ENCODE data around the gene SUSD4. TPM values are rescaled to one million over a fixed set of nuclear protein-coding genes. Genes with fewer than 3 reads are reported as not detected.

SUSD4 gene
- total RNA-seq, 1 experiment from 2014 or later: 3.2 TPM

GRCh38 chr1:223175633-223176032 lies 188.3 kb downstream of the SUSD4 start:
- no peak for DNase-seq
- intact Hi-C loops (cut with micrococcal nuclease; ENCODE audit: unreplicated experiment): loop anchor here (1.0 to 5.0 kb wide), 2 partner anchors 33 to 508 kb away; partner anchors contain the start of gene TLR5
- H3K9me3 ChIP-seq (ENCODE audit: insufficient read depth, low read depth): no peaks in the 10 kb centered on the region
- ChIA-PET POLR2A (ENCODE audit: unreplicated experiment) (no interaction called here), CTCF (interaction anchor here (0.6 to 1.3 kb wide), 6 partner anchors 21 to 381 kb away, joined by 3 read pairs; no protein-coding TSS in a partner anchor)
- H3K27me3 ChIP-seq (ENCODE audit: insufficient read depth, low read depth): no peaks in the 10 kb centered on the region
- H3K36me3 ChIP-seq (ENCODE audit: low read depth): no peaks in the 10 kb centered on the region
- TF ChIP-seq EZH2 (IDR thresholded peaks at IDR 0.05; ENCODE audit: low read depth) (no peak), CTCF (conservative IDR thresholded peaks at IDR 0.05) (no peak)
- H2AFZ ChIP-seq: no peak overlapping the region
- H3K9me2 ChIP-seq (ENCODE audit: insufficient read depth): no peaks in the 10 kb centered on the region
- H3F3A ChIP-seq (ENCODE audit: insufficient read depth, low read depth): peaks cover 3% of the 10 kb centered on the region; the same call in 1 of the 2 replicates
- H3K4me1 ChIP-seq (replicated peaks; ENCODE audit: insufficient read depth): peaks cover 22% of the 10 kb centered on the region
- no peaks in the 10 kb centered on the region for H3K79me2 ChIP-seq (ENCODE audit: low read depth)
- H3K4me2 ChIP-seq: no peak overlapping the region
- no peak overlapping the region for H3K4me3 ChIP-seq
- BruUV-seq (replicated peaks): no TSS peak
- no peak overlapping the region for H3K27ac ChIP-seq
- H4K20me1 ChIP-seq (ENCODE audit: insufficient read depth): no peaks in the 10 kb centered on the region

GRCh38 chr1:223175032-223175431 lies 188.9 kb downstream of the SUSD4 start:
- Histone ChIP-seq H3K27ac (no peak overlapping the region), H4K20me1 (ENCODE audit: insufficient read depth) (no peaks in the 10 kb centered on the region), H3K4me1 (replicated peaks; ENCODE audit: insufficient read depth) (peaks cover 16% of the 10 kb centered on the region), H2AFZ (no peak overlapping the region), H3K4me2 (no peak overlapping the region), H3K9me3 (ENCODE audit: insufficient read depth, low read depth) (no peaks in the 10 kb centered on the region), H3K4me3 (no peak overlapping the region), H3K79me2 (ENCODE audit: low read depth) (no peaks in the 10 kb centered on the region), H3K27me3 (ENCODE audit: insufficient read depth, low read depth) (no peaks in the 10 kb centered on the region), H3K9me2 (ENCODE audit: insufficient read depth) (no peaks in the 10 kb centered on the region), H3F3A (ENCODE audit: insufficient read depth, low read depth) (no peaks in the 10 kb centered on the region; the same call in 1 of the 2 replicates), H3K36me3 (ENCODE audit: low read depth) (no peaks in the 10 kb centered on the region)
- ChIA-PET POLR2A (ENCODE audit: unreplicated experiment) (no interaction called here), CTCF (interaction anchor here (0.6 to 1.3 kb wide), 7 partner anchors 22 to 1282 kb away, joined by 3 read pairs; no protein-coding TSS in a partner anchor)
- intact Hi-C loops (cut with micrococcal nuclease; ENCODE audit: unreplicated experiment): loop anchor here (1.0 to 5.0 kb wide), 2 partner anchors 33 to 508 kb away; partner anchors contain the start of gene TLR5
- DNase-seq: no peak
- no TSS peak for BruUV-seq (replicated peaks)
- TF ChIP-seq EZH2 (IDR thresholded peaks at IDR 0.05; ENCODE audit: low read depth) (no peak), CTCF (conservative IDR thresholded peaks at IDR 0.05) (peak; percentile 50)

Other genes with a start within 250 kb of the SUSD4 start
- 2.5 and 3.4 TPM in 2 replicates for gene TLR5, start 220.9 kb downstream of the SUSD4 start, total RNA-seq (2021)
- gene CCDC185, start 29.2 kb upstream of the SUSD4 start, total RNA-seq (2021): not detected in 2 replicates

All from PC-9 (cell line).